H1 (cell line): ENCODE results near the gene ABI2. TPM values are rescaled to one million over a fixed set of nuclear protein-coding genes. Genes with fewer than 3 reads are reported as not detected.
A peak's percentile ranks its signal among the peaks of the same experiment; 100 is the strongest.

Source experiments
- CTCF ChIA-PET: fragments of 300-600 bp; sonication (Branson Sonifier 250); formaldehyde crosslinking; loops from one replicate; lab custom pipeline; 2021; ENCODE audit not compliant: partially characterized antibody; lab: Charles Lee
- POLR2A ChIA-PET: fragments of 300-600 bp; sonication (Branson Sonifier 250); formaldehyde crosslinking; loops from one replicate; lab custom pipeline; 2021; ENCODE audit warnings: inconsistent platforms; ENCODE audit not compliant: partially characterized antibody; lab: Charles Lee
- DNase-seq, 2 experiments: peaks; one replicate each; pipeline versions ENCODE4 v3.0.0 to v3.0.0-alpha.2; 2010 to 2022; ENCODE audit warnings: low spot score in 2 of 2, low read depth in 1 of 2, mixed read lengths in 1 of 2
- FAIRE-seq: peaks from 2 replicates; lab custom pipeline; 2011; peaks lifted over from hg19 to GRCh38; lab: Jason Lieb, UNC
- H2AFZ ChIP-seq: 2 replicates; pipeline ENCODE4 v1.8.1; 2012; ENCODE audit warnings: low read length, inconsistent platforms
- H2AK5ac ChIP-seq: 2 replicates; pipeline ENCODE4 v1.6.1; 2013; ENCODE audit warnings: low read depth, low read length
- H2BK120ac ChIP-seq: replicated peaks from 2 replicates; pipeline ENCODE3; 2013; ENCODE audit warnings: low read depth, low read length, inconsistent platforms
- H2BK12ac ChIP-seq: 2 replicates; pipeline ENCODE4 v1.6.1; 2013; ENCODE audit warnings: low read depth, low read length
- H2BK15ac ChIP-seq: 2 replicates; pipeline ENCODE4 v1.6.1; 2013; ENCODE audit warnings: low read length
- H2BK20ac ChIP-seq: 2 replicates; pipeline ENCODE4 v1.6.1; 2013; ENCODE audit warnings: low read length
- H2BK5ac ChIP-seq: 2 replicates; pipeline ENCODE4 v1.6.1; 2013; ENCODE audit warnings: low read depth, low read length
- H3K14ac ChIP-seq: 2 replicates; pipeline ENCODE4 v1.6.1; 2013; ENCODE audit warnings: inconsistent platforms; ENCODE audit not compliant: insufficient read length
- H3K18ac ChIP-seq: 2 replicates; pipeline ENCODE4 v1.6.1; 2013; ENCODE audit warnings: low read length; ENCODE audit errors: extremely low read depth
- H3K23ac ChIP-seq: 2 replicates; pipeline ENCODE4 v1.6.1; 2013; ENCODE audit warnings: inconsistent platforms; ENCODE audit not compliant: insufficient read length
- H3K23me2 ChIP-seq: 2 replicates; pipeline ENCODE4 v1.6.1; 2013; ENCODE audit warnings: low read depth, low read length
- H3K27ac ChIP-seq: 2 replicates; pipeline ENCODE4 v1.6.1; 2011; ENCODE audit warnings: low read depth, low read length, inconsistent platforms
- H3K27me3 ChIP-seq, 4 experiments: replicated peaks in 1 of 4; 1 replicate in 1 of 4; 2 replicates in 3 of 4; pipeline versions ENCODE4 v1.6.1 to v1.8.1; 2011 to 2013; ENCODE audit warnings: low read length in 3 of 4, mild to moderate bottlenecking in 3 of 4, inconsistent platforms in 2 of 4, mixed read lengths in 2 of 4, moderate library complexity in 1 of 4; ENCODE audit not compliant: control insufficient read depth in 3 of 4, insufficient read depth in 3 of 4; ENCODE audit errors: extremely low read depth in 1 of 4
- H3K36me3 ChIP-seq, 4 experiments: 2 replicates each; pipeline versions ENCODE4 v1.6.1 to v1.8.1; 2011 to 2013; ENCODE audit warnings: mild to moderate bottlenecking in 4 of 4, low read length in 3 of 4, moderate library complexity in 2 of 4, control low read depth in 1 of 4, inconsistent platforms in 1 of 4; ENCODE audit not compliant: insufficient read depth in 4 of 4, control insufficient read depth in 2 of 4
- H3K4ac ChIP-seq: replicated peaks from 2 replicates; pipeline ENCODE3; 2013; ENCODE audit warnings: low read length, low read depth, mixed read lengths, inconsistent platforms; ENCODE audit not compliant: insufficient read length
- H3K4me1 ChIP-seq, 4 experiments: replicated peaks in 1 of 4; 1 replicate in 1 of 4; 2 replicates in 3 of 4; pipeline versions ENCODE4 v1.6.1 to v1.8.1; 2011 to 2013; ENCODE audit warnings: low read length in 3 of 4, inconsistent platforms in 2 of 4, mixed read lengths in 1 of 4; ENCODE audit not compliant: insufficient read depth in 4 of 4, control insufficient read depth in 3 of 4
- H3K4me2 ChIP-seq, 2 experiments: 2 replicates each; pipeline versions ENCODE4 v1.6.1 to v1.8.1; 2011 to 2013; ENCODE audit warnings: low read depth in 2 of 2, low read length in 2 of 2, control low read depth in 1 of 2, inconsistent platforms in 1 of 2, mild to moderate bottlenecking in 1 of 2; ENCODE audit not compliant: insufficient read depth in 1 of 2
- H3K4me3 ChIP-seq, 4 experiments: fragments of 200-600, 300-600 bp in 1 of 4; sonication (generic), shearing (Covaris generic), sonication (Bioruptor Twin) in 1 of 4; 2 replicates each; pipeline versions ENCODE4 v1.5.1 to v1.8.1; 2011 to 2016; ENCODE audit warnings: low read length in 4 of 4, low read depth in 3 of 4, control low read depth in 2 of 4, inconsistent platforms in 2 of 4, mild to moderate bottlenecking in 2 of 4, mixed read lengths in 1 of 4, moderate library complexity in 1 of 4; ENCODE audit not compliant: insufficient read depth in 2 of 4; ENCODE audit errors: extremely low read depth in 1 of 4
- H3K56ac ChIP-seq: replicated peaks from 2 replicates; pipeline ENCODE3; 2013; ENCODE audit warnings: low read depth, mild to moderate bottlenecking, mixed read lengths, low read length, inconsistent platforms; ENCODE audit not compliant: insufficient read length
- H3K79me1 ChIP-seq: 2 replicates; pipeline ENCODE4 v1.6.1; 2013; ENCODE audit warnings: low read depth, low read length, control low read depth
- H3K79me2 ChIP-seq, 2 experiments: 2 replicates each; pipeline versions ENCODE4 v1.6.1 to v1.8.1; 2012 to 2013; ENCODE audit warnings: low read length in 2 of 2, mild to moderate bottlenecking in 2 of 2, inconsistent platforms in 1 of 2; ENCODE audit not compliant: insufficient read depth in 2 of 2, control insufficient read depth in 1 of 2
- H3K9ac ChIP-seq, 4 experiments: replicated peaks in 1 of 4; 1 replicate in 1 of 4; 2 replicates in 3 of 4; pipeline versions ENCODE4 v1.6.1 to v1.8.1; 2011 to 2013; ENCODE audit warnings: low read depth in 3 of 4, low read length in 3 of 4, control low read depth in 2 of 4, mild to moderate bottlenecking in 2 of 4, moderate library complexity in 2 of 4, inconsistent platforms in 1 of 4; ENCODE audit errors: extremely low read depth in 1 of 4
- H3K9me3 ChIP-seq, 2 experiments: 2 replicates each; pipeline versions ENCODE4 v1.6.1 to v1.8.1; 2012 to 2013; ENCODE audit warnings: mild to moderate bottlenecking in 2 of 2, moderate library complexity in 2 of 2, control low read depth in 1 of 2, inconsistent platforms in 1 of 2, low read depth in 1 of 2, low read length in 1 of 2, mixed read lengths in 1 of 2; ENCODE audit not compliant: insufficient read depth in 2 of 2
- H4K20me1 ChIP-seq, 2 experiments: replicated peaks in 1 of 2; 2 replicates each; pipeline versions ENCODE3 to v1.8.1; 2011 to 2013; ENCODE audit warnings: inconsistent platforms in 2 of 2, low read length in 2 of 2, mild to moderate bottlenecking in 1 of 2; ENCODE audit not compliant: insufficient read depth in 2 of 2, control insufficient read depth in 1 of 2
- H4K5ac ChIP-seq: 2 replicates; pipeline ENCODE4 v1.6.1; 2013; ENCODE audit warnings: low read length, low read depth, mixed read lengths, inconsistent platforms; ENCODE audit not compliant: insufficient read length
- H4K8ac ChIP-seq: 2 replicates; pipeline ENCODE4 v1.8.0; 2013; ENCODE audit warnings: mild to moderate bottlenecking, moderate library complexity, low read length, inconsistent platforms; ENCODE audit not compliant: insufficient read depth; ENCODE audit errors: extremely low read depth
- H4K91ac ChIP-seq: replicated peaks from 2 replicates; pipeline ENCODE3; 2013; ENCODE audit warnings: low read length, mixed read lengths, inconsistent platforms; ENCODE audit not compliant: insufficient read length
- ATF2 ChIP-seq: IDR thresholded peaks from 2 replicates; pipeline ENCODE4 v1.6.1; 2012; ENCODE audit warnings: low read length, inconsistent platforms
- RAD21 ChIP-seq, 2 experiments: IDR thresholded peaks in 1 of 2; conservative IDR thresholded peaks in 1 of 2; 2 replicates each; pipeline ENCODE4 v1.6.1; 2011; ENCODE audit warnings: low read depth in 2 of 2, low read length in 2 of 2, improper control_type of control experiment in 1 of 2, inconsistent platforms in 1 of 2, mild to moderate bottlenecking in 1 of 2, moderate library complexity in 1 of 2
- polyA plus RNA-seq, 7 experiments: library from polyadenylated mRNA; depleted of rRNA in 3 of 7; stranded (reverse) in 5 of 7; unstranded in 2 of 7; fragments of >200 nt in 5 of 7; fragments of 200-250 nt in 2 of 7; gene quantifications; 1 replicate in 5 of 7; 2 replicates in 1 of 7; 4 replicates in 1 of 7; pipeline versions ENCODE4 v1.2.1 to v1.2.3, GENCODE V29; 2011 to 2013; ENCODE audit warnings: missing spikeins in 2 of 7, mixed read lengths in 2 of 7
- total RNA-seq: library from RNA; stranded (reverse); fragmentation: NEBNext Ultra II Directional; extraction: Animal tissue kit (Norgen Biotek cat#: 25700); gene quantifications from 2 replicates; pipeline ENCODE4 v1.2.1, GENCODE V29; 2021
- TF ChIP-seq, protein P1 (sequence below), 3 experiments: IDR thresholded peaks; 1 replicate in 2 of 3; 2 replicates in 1 of 3; pipeline versions ENCODE4 v1.5.1 to v1.6.1; 2011; ENCODE audit warnings: low read length in 3 of 3, mild to moderate bottlenecking in 3 of 3, inconsistent platforms in 2 of 3, low read depth in 1 of 3, moderate library complexity in 1 of 3; ENCODE audit not compliant: insufficient read depth in 1 of 3; ENCODE audit errors: control extremely low read depth in 1 of 3

ABI2 gene
- total and polyA plus RNA-seq, 2 of the 8 experiments (the other 6 are each of a cell fraction or from before 2014, with no cell fraction given), result 62.3 to 118 TPM

- H2AK5ac ChIP-seq, result no peak overlapping the region
- H3K4me3 ChIP-seq, result no peak overlapping the region
- H3K79me1 ChIP-seq, result no peaks in the 10 kb centered on the region
- H3K9ac ChIP-seq, result no peak overlapping the region
- H3K79me2 ChIP-seq, result peaks cover 0 to 29% of the 10 kb centered on the region in 2 experiments; a peak in 2 of 4 replicates
- no peaks in the 10 kb centered on the region for H3K27me3 ChIP-seq
- POLR2A ChIA-PET, result interaction anchor here (0.6 kb wide), 1 partner anchor 35 kb away, joined by 3 read pairs; no protein-coding TSS in a partner anchor
- no peak overlapping the region for H3K18ac ChIP-seq
- H3K36me3 ChIP-seq, result peaks cover 0 to 11% (median 2%) of the 10 kb centered on the region in 4 experiments; a peak in 2 of 8 replicates
- H4K91ac ChIP-seq, result no peak overlapping the region
- peaks cover 0 to 6% of the 10 kb centered on the region in 2 experiments; a peak in 1 of 4 replicates for H3K9me3 ChIP-seq
- no peak overlapping the region for H3K14ac ChIP-seq
- no peak overlapping the region for H4K8ac ChIP-seq
- H4K5ac ChIP-seq, result no peak overlapping the region
- no peaks in the 10 kb centered on the region for H3K4me1 ChIP-seq
- no peak overlapping the region for H3K56ac ChIP-seq
- DNase-seq, result no peak
- H2BK12ac ChIP-seq, result no peak overlapping the region
- no peak overlapping the region for H3K4me2 ChIP-seq
- no peak overlapping the region for H3K23ac ChIP-seq
- no peak overlapping the region for H3K27ac ChIP-seq
- H2BK15ac ChIP-seq, result no peak overlapping the region
- H3K23me2 ChIP-seq, result no peaks in the 10 kb centered on the region
- H2BK120ac ChIP-seq, result no peak overlapping the region
- H2AFZ ChIP-seq, result no peak overlapping the region
- H2BK20ac ChIP-seq, result no peak overlapping the region
- peak in 1 of 2 experiments; percentile 31; a peak in 1 of 4 replicates for TF ChIP-seq RAD21 (IDR thresholded peaks at IDR 0.05 in 1 of 2, conservative IDR thresholded peaks at IDR 0.05 in 1 of 2; ENCODE audit: low read depth in 2 of 2, low read length in 2 of 2)
- no peak for TF ChIP-seq ATF2
- TF ChIP-seq, protein P1, sequence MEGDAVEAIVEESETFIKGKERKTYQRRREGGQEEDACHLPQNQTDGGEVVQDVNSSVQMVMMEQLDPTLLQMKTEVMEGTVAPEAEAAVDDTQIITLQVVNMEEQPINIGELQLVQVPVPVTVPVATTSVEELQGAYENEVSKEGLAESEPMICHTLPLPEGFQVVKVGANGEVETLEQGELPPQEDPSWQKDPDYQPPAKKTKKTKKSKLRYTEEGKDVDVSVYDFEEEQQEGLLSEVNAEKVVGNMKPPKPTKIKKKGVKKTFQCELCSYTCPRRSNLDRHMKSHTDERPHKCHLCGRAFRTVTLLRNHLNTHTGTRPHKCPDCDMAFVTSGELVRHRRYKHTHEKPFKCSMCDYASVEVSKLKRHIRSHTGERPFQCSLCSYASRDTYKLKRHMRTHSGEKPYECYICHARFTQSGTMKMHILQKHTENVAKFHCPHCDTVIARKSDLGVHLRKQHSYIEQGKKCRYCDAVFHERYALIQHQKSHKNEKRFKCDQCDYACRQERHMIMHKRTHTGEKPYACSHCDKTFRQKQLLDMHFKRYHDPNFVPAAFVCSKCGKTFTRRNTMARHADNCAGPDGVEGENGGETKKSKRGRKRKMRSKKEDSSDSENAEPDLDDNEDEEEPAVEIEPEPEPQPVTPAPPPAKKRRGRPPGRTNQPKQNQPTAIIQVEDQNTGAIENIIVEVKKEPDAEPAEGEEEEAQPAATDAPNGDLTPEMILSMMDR (IDR thresholded peaks at IDR 0.05; ENCODE audit: control extremely low read depth in 1 of 3, insufficient read depth in 1 of 3, low read depth in 1 of 3, low read length in 3 of 3), result peak in 1 of 3 experiments; percentile 20; a peak in 1 of 4 replicates
- TF ChIP-seq, all 59 proteins: peak for 2
- Histone ChIP-seq H3K4ac (no peak overlapping the region), H4K20me1 (no peaks in the 10 kb centered on the region), H2BK5ac (no peak overlapping the region)
- CTCF ChIA-PET, result no interaction called here
- FAIRE-seq, result no peak
Measured at GRCh38 chr2:203376173-203376572, 48.0 kb downstream of the ABI2 start.
